ENCODE results near the gene EVA1B. TPM values are rescaled to one million over a fixed set of nuclear protein-coding genes. Genes with fewer than 3 reads are reported as not detected.

EVA1B gene
- total and polyA plus RNA-seq, 4 donors, result 31.2 to 59.5 (median 33.7) TPM

DNA sequence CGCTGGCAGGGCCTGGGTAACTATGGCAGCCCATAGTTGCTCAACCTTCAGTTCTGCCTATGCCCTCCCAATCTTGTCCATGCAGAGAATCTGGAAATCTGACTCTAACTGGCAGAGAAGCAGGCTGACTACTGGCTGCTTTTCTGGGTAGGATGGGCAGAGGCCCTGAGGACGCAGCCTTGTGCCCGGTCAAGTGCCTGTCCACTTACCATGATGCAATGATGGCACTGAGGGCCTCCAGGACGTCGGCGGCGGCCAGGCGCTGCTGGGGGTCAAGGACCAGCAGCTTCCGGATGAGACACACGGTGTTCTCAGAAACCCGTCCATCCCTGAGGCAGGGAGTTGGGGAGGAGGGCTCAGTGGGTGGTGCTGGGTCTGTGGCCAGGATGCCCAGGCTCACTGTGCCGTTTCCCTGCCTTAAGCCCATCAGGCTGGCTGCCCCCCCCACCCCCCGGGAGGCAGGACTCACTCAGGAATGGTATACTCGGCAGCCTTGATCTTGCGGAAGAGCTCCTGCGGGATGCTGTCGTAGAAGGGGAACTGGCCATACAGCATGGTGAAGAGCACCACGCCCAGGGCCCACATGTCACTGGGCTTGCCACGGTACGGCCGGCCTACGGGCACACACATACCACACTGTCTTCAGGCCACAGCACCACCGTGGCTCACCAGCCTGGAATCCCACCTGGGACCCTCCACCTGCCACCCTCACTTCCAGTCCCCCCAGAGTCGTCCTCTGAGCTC lies 20.4 kb upstream of the EVA1B start:
- TF ChIP-seq, protein P1, sequence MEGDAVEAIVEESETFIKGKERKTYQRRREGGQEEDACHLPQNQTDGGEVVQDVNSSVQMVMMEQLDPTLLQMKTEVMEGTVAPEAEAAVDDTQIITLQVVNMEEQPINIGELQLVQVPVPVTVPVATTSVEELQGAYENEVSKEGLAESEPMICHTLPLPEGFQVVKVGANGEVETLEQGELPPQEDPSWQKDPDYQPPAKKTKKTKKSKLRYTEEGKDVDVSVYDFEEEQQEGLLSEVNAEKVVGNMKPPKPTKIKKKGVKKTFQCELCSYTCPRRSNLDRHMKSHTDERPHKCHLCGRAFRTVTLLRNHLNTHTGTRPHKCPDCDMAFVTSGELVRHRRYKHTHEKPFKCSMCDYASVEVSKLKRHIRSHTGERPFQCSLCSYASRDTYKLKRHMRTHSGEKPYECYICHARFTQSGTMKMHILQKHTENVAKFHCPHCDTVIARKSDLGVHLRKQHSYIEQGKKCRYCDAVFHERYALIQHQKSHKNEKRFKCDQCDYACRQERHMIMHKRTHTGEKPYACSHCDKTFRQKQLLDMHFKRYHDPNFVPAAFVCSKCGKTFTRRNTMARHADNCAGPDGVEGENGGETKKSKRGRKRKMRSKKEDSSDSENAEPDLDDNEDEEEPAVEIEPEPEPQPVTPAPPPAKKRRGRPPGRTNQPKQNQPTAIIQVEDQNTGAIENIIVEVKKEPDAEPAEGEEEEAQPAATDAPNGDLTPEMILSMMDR (IDR thresholded peaks at IDR 0.05; ENCODE audit: control extremely low read depth, extremely low read depth), result no peak
- Histone ChIP-seq H3K27ac (ENCODE audit: low read depth in 1 of 2, low read length in 1 of 2) (no peak overlapping the region), H3K9ac (ENCODE audit: insufficient read depth in 1 of 2, low read length in 2 of 2) (no peak overlapping the region), H3K27me3 (ENCODE audit: control insufficient read depth in 3 of 3, insufficient read depth in 3 of 3, low read length in 2 of 3) (no peaks in the 10 kb centered on the region), H3K4me3 (no peak overlapping the region), H3K36me3 (ENCODE audit: control insufficient read depth in 4 of 4, insufficient read depth in 4 of 4, low read length in 4 of 4) (peaks cover 8 to 68% (median 17%) of the 10 kb centered on the region in 4 donors), H3K4me1 (ENCODE audit: control insufficient read depth in 5 of 5, insufficient read depth in 5 of 5, low read length in 5 of 5) (no peaks in the 10 kb centered on the region), H3K9me3 (ENCODE audit: control insufficient read depth in 4 of 4, insufficient read depth in 3 of 4, low read length in 3 of 4) (no peaks in the 10 kb centered on the region)
- no peak for ATAC-seq (ENCODE audit: insufficient read depth, low FRiP score)
- 92% methylated on average over 23 to 24 of the region's 24 CpGs for WGBS, 2 donors
- DNase-seq, result no peak

DNA sequence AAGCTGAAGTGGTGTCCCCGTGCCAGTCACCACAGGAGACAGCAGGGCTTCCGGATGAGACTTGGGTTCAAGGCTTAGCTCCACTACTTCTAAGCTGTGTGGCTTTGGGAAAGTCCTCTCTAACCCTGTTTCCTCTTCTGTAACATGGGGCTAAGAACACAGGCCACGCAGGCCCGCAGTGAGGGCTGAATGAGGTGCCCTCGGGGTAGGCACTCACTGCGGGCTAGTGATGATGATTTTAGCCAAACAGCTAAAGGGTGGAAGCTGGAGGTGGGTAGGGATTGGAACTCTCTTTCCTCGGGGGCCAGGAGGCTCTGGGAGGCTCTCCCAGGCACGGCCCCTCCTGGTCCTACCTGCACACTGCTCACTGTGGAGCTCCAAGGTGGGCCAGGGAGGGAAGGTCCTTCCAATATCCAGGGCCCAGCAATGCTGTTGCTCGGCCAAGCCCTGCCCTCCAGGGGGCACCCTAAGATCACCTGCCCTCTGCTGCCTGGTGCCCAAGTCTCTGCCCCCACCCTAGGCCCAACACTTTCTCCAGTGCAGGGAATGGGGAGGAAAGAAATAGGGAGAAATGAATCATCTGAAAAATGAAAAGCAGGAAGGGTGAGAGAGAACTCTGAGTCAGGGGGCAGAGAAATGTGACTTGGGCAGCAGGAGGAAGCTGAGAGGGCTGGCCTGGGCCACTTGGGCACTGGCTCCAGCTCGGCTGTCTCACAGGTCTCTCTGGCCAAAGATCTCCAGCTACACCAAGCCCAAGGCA lies 19.2 kb upstream of the EVA1B start:
- no peak for DNase-seq
- ATAC-seq (ENCODE audit: insufficient read depth, low FRiP score), result peak; percentile 58
- 81 to 85% methylated on average over 10 of the region's 10 CpGs for WGBS, 2 donors
- Histone ChIP-seq H3K27me3 (ENCODE audit: control insufficient read depth in 3 of 3, insufficient read depth in 3 of 3, low read length in 2 of 3) (no peaks in the 10 kb centered on the region), H3K36me3 (ENCODE audit: control insufficient read depth in 4 of 4, insufficient read depth in 4 of 4, low read length in 4 of 4) (peaks cover 0 to 59% (median 11%) of the 10 kb centered on the region in 4 donors), H3K9ac (ENCODE audit: insufficient read depth in 1 of 2, low read length in 2 of 2) (no peak overlapping the region), H3K9me3 (ENCODE audit: control insufficient read depth in 4 of 4, insufficient read depth in 3 of 4, low read length in 3 of 4) (no peaks in the 10 kb centered on the region), H3K4me3 (no peak overlapping the region), H3K4me1 (ENCODE audit: control insufficient read depth in 5 of 5, insufficient read depth in 5 of 5, low read length in 5 of 5) (peaks cover 0 to 6% (median 0%) of the 10 kb centered on the region in 5 donors), H3K27ac (ENCODE audit: low read depth in 1 of 2, low read length in 1 of 2) (peak overlapping the region in 1 of 2 donors; percentile 44)
- TF ChIP-seq, protein P1 (IDR thresholded peaks at IDR 0.05; ENCODE audit: control extremely low read depth, extremely low read depth), result peak; percentile 76

DNA sequence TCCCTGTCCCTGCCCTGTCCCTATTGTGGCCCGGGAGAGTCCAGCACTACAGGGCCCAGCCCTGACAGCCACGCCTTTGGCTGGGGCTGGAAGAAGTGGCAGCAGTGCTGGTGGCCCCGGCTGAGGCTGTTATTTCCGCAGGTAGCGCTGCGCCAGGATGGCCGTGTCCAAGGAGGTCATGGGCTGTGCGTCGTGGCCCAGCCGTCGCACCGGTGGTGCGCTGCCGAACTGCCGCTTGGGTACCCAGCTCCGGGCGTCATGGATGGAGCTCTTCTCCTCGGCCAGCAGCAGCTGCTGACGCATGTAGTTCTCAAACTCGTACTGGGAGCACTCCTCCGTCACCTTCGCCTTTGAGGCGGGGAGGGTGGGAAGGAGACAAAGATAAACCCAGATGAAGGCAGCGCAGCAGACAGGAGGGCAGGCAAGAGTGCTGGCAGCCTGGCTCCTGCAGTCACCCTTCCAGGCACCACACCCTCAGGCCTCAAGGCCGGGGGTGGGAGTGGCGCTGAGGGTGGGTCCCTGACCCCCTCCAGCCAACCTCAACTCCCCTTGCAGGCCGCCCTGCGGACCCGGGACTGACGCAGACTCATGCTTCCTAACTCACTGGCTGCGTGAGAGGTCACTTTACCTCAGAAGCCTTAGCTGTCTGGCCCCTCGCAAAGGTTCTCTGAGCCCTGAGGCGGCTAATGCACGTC lies 18.3 kb upstream of the EVA1B start:
- ATAC-seq (ENCODE audit: insufficient read depth, low FRiP score) (no peak), DNase-seq (no peak)
- no peak overlapping the region for H3K4me3 ChIP-seq
- WGBS, 2 donors, result 94% methylated on average over 34 of the region's 34 CpGs
- no peaks in the 10 kb centered on the region for H3K9me3 ChIP-seq (ENCODE audit: control insufficient read depth in 4 of 4, insufficient read depth in 3 of 4, low read length in 3 of 4)
- H3K36me3 ChIP-seq (ENCODE audit: control insufficient read depth in 4 of 4, insufficient read depth in 4 of 4, low read length in 4 of 4), result peaks cover 0 to 55% (median 11%) of the 10 kb centered on the region in 4 donors
- H3K27me3 ChIP-seq (ENCODE audit: control insufficient read depth in 3 of 3, insufficient read depth in 3 of 3, low read length in 2 of 3), result no peaks in the 10 kb centered on the region
- H3K9ac ChIP-seq (ENCODE audit: insufficient read depth in 1 of 2, low read length in 2 of 2), result no peak overlapping the region
- peaks cover 0 to 8% (median 0%) of the 10 kb centered on the region in 5 donors for H3K4me1 ChIP-seq (ENCODE audit: control insufficient read depth in 5 of 5, insufficient read depth in 5 of 5, low read length in 5 of 5)
- TF ChIP-seq, protein P1 (IDR thresholded peaks at IDR 0.05; ENCODE audit: control extremely low read depth, extremely low read depth), result no peak
- no peak overlapping the region for H3K27ac ChIP-seq (ENCODE audit: low read depth in 1 of 2, low read length in 1 of 2)

Data from lung (tissue), 12 donors.